IMR-90 (cell line): ENCODE data around the gene FNDC3B. TPM values are rescaled to one million over a fixed set of nuclear protein-coding genes. Genes with fewer than 3 reads are reported as not detected.

Experiments
- ATAC-seq: fragments of 200-7000 bp; cut with Tn5 transposase; 2 replicates; pipeline ENCODE4 v1.9.1; 2020; ENCODE audit warnings: low read depth, mild to moderate bottlenecking, moderate library complexity
- BruUV-seq: library from RNA; stranded (reverse); fragments of 400-500 nt; replicated peaks from 2 replicates; lab custom pipeline; 2021; lab: Mats Ljungman, UMichigan
- CTCF ChIA-PET: fragments of 300-600 bp; formaldehyde crosslinking; extraction: SDS; loops from one replicate; lab custom pipeline; 2021; ENCODE audit warnings: antibody characterized with exemption; lab: Yijun Ruan, JAX
- POLR2A ChIA-PET: fragments of 300-600 bp; sonication (Branson Sonifier 250); formaldehyde crosslinking; loops from one replicate; lab custom pipeline; 2022; ENCODE audit warnings: antibody characterized with exemption; ENCODE audit not compliant: unreplicated experiment; lab: Charles Lee
- DNase-seq: peaks from one replicate; pipeline ENCODE4 v3.0.0; 2013
- H2AFZ ChIP-seq: replicated peaks from 2 replicates; pipeline ENCODE3; 2013; ENCODE audit warnings: low read length, mild to moderate bottlenecking; ENCODE audit not compliant: poor library complexity
- H2AK5ac ChIP-seq: 2 replicates; pipeline ENCODE4 v1.6.1; 2013; ENCODE audit warnings: low read depth, low read length, inconsistent platforms
- H2AK9ac ChIP-seq: replicated peaks from 2 replicates; pipeline ENCODE3; 2013; ENCODE audit warnings: mild to moderate bottlenecking, low read depth, low read length, moderate library complexity; ENCODE audit not compliant: poor library complexity
- H2BK120ac ChIP-seq: 2 replicates; pipeline ENCODE4 v1.6.1; 2013; ENCODE audit warnings: low read depth, low read length, inconsistent platforms
- H2BK15ac ChIP-seq: 3 replicates; pipeline ENCODE4 v1.6.1; 2013; ENCODE audit warnings: low read depth, low read length, inconsistent platforms
- H2BK20ac ChIP-seq: 2 replicates; pipeline ENCODE4 v1.6.1; 2013; ENCODE audit warnings: low read depth, mild to moderate bottlenecking, inconsistent platforms, low read length, moderate library complexity
- H2BK5ac ChIP-seq: 2 replicates; pipeline ENCODE4 v1.6.1; 2013; ENCODE audit warnings: mild to moderate bottlenecking, low read depth, low read length, inconsistent platforms; ENCODE audit not compliant: poor library complexity, severe bottlenecking
- H3K14ac ChIP-seq: replicated peaks from 2 replicates; pipeline ENCODE4 v1.6.1; 2013; ENCODE audit warnings: low read depth, low read length, inconsistent platforms
- H3K18ac ChIP-seq: 2 replicates; pipeline ENCODE4 v1.6.1; 2013; ENCODE audit warnings: low read depth, low read length, control low read depth
- H3K23ac ChIP-seq: 2 replicates; pipeline ENCODE4 v1.6.1; 2013; ENCODE audit warnings: low read depth, low read length, inconsistent platforms
- H3K27ac ChIP-seq: 2 replicates; pipeline ENCODE4 v1.5.1; 2013; ENCODE audit warnings: mild to moderate bottlenecking, control low read depth, low read length; ENCODE audit not compliant: insufficient read depth
- H3K27me3 ChIP-seq: 2 replicates; pipeline ENCODE4 v1.6.1; 2013; ENCODE audit warnings: low read length; ENCODE audit not compliant: control insufficient read depth, insufficient read depth
- H3K36me3 ChIP-seq: 2 replicates; pipeline ENCODE4 v1.6.1; 2013; ENCODE audit warnings: low read length, mixed read lengths; ENCODE audit not compliant: control insufficient read depth, insufficient read depth
- H3K4ac ChIP-seq: 2 replicates; pipeline ENCODE4 v1.6.1; 2013; ENCODE audit warnings: low read depth, low read length, inconsistent platforms
- H3K4me1 ChIP-seq: 2 replicates; pipeline ENCODE4 v1.6.1; 2013; ENCODE audit warnings: low read length, mixed read lengths; ENCODE audit not compliant: control insufficient read depth, insufficient read depth
- H3K4me2 ChIP-seq: 2 replicates; pipeline ENCODE4 v1.6.1; 2013; ENCODE audit warnings: low read depth, mild to moderate bottlenecking, control low read depth, low read length, moderate library complexity
- H3K4me3 ChIP-seq: 2 replicates; pipeline ENCODE4 v1.5.1; 2013; ENCODE audit warnings: low read depth, mild to moderate bottlenecking, control low read depth, low read length, moderate library complexity; ENCODE audit not compliant: insufficient read depth
- H3K56ac ChIP-seq: 2 replicates; pipeline ENCODE4 v1.6.1; 2013; ENCODE audit warnings: low read length, inconsistent platforms; ENCODE audit not compliant: insufficient read depth; ENCODE audit errors: extremely low read depth
- H3K79me1 ChIP-seq, 2 experiments: 2 replicates each; pipeline ENCODE4 v1.6.1; 2013; ENCODE audit warnings: low read length in 2 of 2, inconsistent platforms in 1 of 2, low read depth in 1 of 2
- H3K9ac ChIP-seq: 2 replicates; pipeline ENCODE4 v1.6.1; 2013; ENCODE audit warnings: low read depth, low read length, control low read depth
- H3K9me1 ChIP-seq: 2 replicates; pipeline ENCODE4 v1.6.1; 2013; ENCODE audit warnings: low read length, inconsistent platforms; ENCODE audit not compliant: insufficient read depth
- H3K9me3 ChIP-seq: 2 replicates; pipeline ENCODE4 v1.6.1; 2013; ENCODE audit warnings: low read length; ENCODE audit not compliant: control insufficient read depth, insufficient read depth
- H4K20me1 ChIP-seq: 2 replicates; pipeline ENCODE4 v1.6.1; 2013; ENCODE audit warnings: low read length, inconsistent platforms; ENCODE audit not compliant: insufficient read depth
- H4K5ac ChIP-seq: 2 replicates; pipeline ENCODE4 v1.6.1; 2013; ENCODE audit warnings: mild to moderate bottlenecking, low read depth, low read length, control low read depth
- H4K8ac ChIP-seq, 2 experiments: 2 replicates each; pipeline ENCODE4 v1.6.1; 2013; ENCODE audit warnings: low read depth in 2 of 2, low read length in 2 of 2, control low read depth in 1 of 2, inconsistent platforms in 1 of 2
- H4K91ac ChIP-seq: 2 replicates; pipeline ENCODE4 v1.6.1; 2013; ENCODE audit warnings: low read depth, low read length, inconsistent platforms; ENCODE audit not compliant: insufficient read depth
- BHLHE40 ChIP-seq: fragments of 150-350 bp; IDR thresholded peaks from 2 replicates; pipeline ENCODE4 v1.6.1; 2016; ENCODE audit warnings: mild to moderate bottlenecking, low read depth, low read length
- CEBPB ChIP-seq: IDR thresholded peaks from 2 replicates; pipeline ENCODE4 v1.6.1; 2012; ENCODE audit warnings: low read depth, low read length, improper control_type of control experiment
- CHD1 ChIP-seq: IDR thresholded peaks from 2 replicates; pipeline ENCODE4 v1.6.1; 2012; ENCODE audit warnings: low read depth, low read length, improper control_type of control experiment
- FOS ChIP-seq: fragments of 150-350 bp; IDR thresholded peaks from 2 replicates; pipeline ENCODE4 v1.6.1; 2016; ENCODE audit warnings: low read depth, low read length
- MAFK ChIP-seq: IDR thresholded peaks from 2 replicates; pipeline ENCODE4 v1.6.1; 2012; ENCODE audit warnings: low read depth, low read length, improper control_type of control experiment
- MAZ ChIP-seq: IDR thresholded peaks from 2 replicates; pipeline ENCODE4 v1.6.1; 2012; ENCODE audit warnings: low read depth, mild to moderate bottlenecking, low read length, improper control_type of control experiment, moderate library complexity, borderline replicate concordance
- MXI1 ChIP-seq: IDR thresholded peaks from 2 replicates; pipeline ENCODE4 v1.6.1; 2012; ENCODE audit warnings: low read depth, mild to moderate bottlenecking, low read length, moderate library complexity, borderline replicate concordance
- NFE2L2 ChIP-seq: fragments of 150-350 bp; IDR thresholded peaks from 2 replicates; pipeline ENCODE4 v1.6.1; 2016; ENCODE audit warnings: low read depth, mild to moderate bottlenecking, low read length
- POLR2A ChIP-seq: IDR thresholded peaks from 2 replicates; pipeline ENCODE4 v1.6.1; 2012; ENCODE audit warnings: mild to moderate bottlenecking, low read depth, low read length
- RAD21 ChIP-seq: IDR thresholded peaks from 2 replicates; pipeline ENCODE4 v1.6.1; 2012; ENCODE audit warnings: low read length, improper control_type of control experiment
- RFX5 ChIP-seq: IDR thresholded peaks from 2 replicates; pipeline ENCODE4 v1.8.0; 2012; ENCODE audit warnings: low read depth, mild to moderate bottlenecking, low read length, moderate library complexity
- WGBS, 2 experiments: methylation state at CpG; one replicate each; pipeline versions ENCODE4 v1.1.5 to v1.1.7; 2013; ENCODE audit warnings: missing lambda C conversion rate in 2 of 2; ENCODE audit not compliant: insufficient read length in 1 of 2; ENCODE audit errors: extremely low coverage in 2 of 2; 5-methylcytosine and 5-hydroxymethylcytosine counted together
- dilution Hi-C: fragments of 300-500 bp; cut with HindIII; formaldehyde crosslinking; loops from one replicate; pipeline ENCODE4 v1.14.3; 2018; ENCODE audit warnings: low sequenced_read_pairs; ENCODE audit not compliant: unreplicated experiment
- in situ Hi-C: fragments of 300-500 bp; cut with MboI; formaldehyde crosslinking; loops from 3 replicates; pipeline ENCODE4 v1.14.3; 2019; ENCODE audit warnings: low sequenced_read_pairs, inconsistent platforms, mixed read lengths
- intact Hi-C: fragments of 100-400 bp; cut with micrococcal nuclease; formaldehyde crosslinking; loops from 2 replicates; pipeline ENCODE4 v1.10.0; 2022
- polyA plus RNA-seq, 3 experiments: library from polyadenylated mRNA; depleted of rRNA; stranded (reverse); fragments of >200 nt; gene quantifications; 2 replicates each; pipeline ENCODE4 v1.2.3, GENCODE V29; 2012; ENCODE audit warnings: low replicate concordance in 1 of 3
- total RNA-seq: library from RNA; depleted of rRNA; stranded (reverse); fragments of >200 nt; gene quantifications from 2 replicates; pipeline ENCODE4 v1.2.3, GENCODE V29; 2012
- TF ChIP-seq, protein P1 (sequence below): conservative IDR thresholded peaks from 2 replicates; pipeline ENCODE4 v1.5.1; 2012; ENCODE audit warnings: mild to moderate bottlenecking, low read depth, low read length, improper control_type of control experiment
- TF ChIP-seq, protein P2 (sequence below): fragments of 150-350 bp; IDR thresholded peaks from 2 replicates; pipeline ENCODE4 v1.6.1; 2017; ENCODE audit warnings: mild to moderate bottlenecking, antibody characterized with exemption, low read length, low read depth

The FNDC3B gene
- total and polyA plus RNA-seq, 2 of the 4 experiments (the other 2 are of a cell fraction): 23.9 to 150 TPM

DNA sequence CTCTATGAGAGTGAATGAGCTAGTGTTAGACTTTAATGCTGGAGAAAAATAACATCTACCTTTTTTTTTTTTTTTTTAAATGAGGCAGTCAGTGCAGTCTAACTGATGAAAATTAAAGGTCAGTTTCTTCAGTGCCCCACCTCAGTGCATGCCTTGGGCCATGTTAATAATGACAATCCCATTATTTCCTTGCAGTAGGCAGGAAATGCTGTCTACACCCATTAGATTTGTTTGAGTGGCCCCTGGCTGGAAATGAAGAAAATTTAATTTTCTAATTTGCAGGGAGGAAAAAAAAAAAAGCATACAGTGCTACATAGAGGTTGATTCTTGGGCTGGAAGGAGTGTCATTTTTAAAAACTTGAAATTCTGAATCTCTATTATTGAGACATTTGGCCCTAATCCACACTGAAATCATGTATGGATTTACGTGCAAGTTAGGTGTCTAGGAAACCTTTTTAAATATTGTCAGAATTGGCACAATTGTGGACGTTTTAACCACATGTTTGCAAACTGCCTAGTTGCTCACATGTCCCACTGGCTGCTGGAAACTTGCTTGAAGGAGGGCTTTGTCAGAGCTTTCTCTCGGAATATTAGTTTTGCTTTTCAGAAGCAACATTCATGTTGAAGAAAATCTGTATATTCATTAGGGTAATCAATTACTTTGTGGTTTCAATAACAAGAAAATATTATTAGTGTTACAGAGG, 18.4 kb downstream of the FNDC3B start:
- WGBS, 2 experiments: no CpG with 5 or more reads among the region's 3 CpGs
- H3K14ac ChIP-seq: no peak overlapping the region; the same call in 1 of the 2 replicates
- no peaks in the 10 kb centered on the region for H3K27me3 ChIP-seq
- H4K91ac ChIP-seq: no peak overlapping the region
- H3K4me2 ChIP-seq: no peak overlapping the region
- ChIA-PET POLR2A (no interaction called here), CTCF (interaction anchor here (0.6 kb wide), 2 partner anchors 17 to 75 kb away, joined by 4 to 6 read pairs; no protein-coding TSS in a partner anchor)
- no peak overlapping the region for H2BK120ac ChIP-seq
- no peak overlapping the region for H2BK20ac ChIP-seq
- H3K79me1 ChIP-seq: peaks cover 14 to 81% of the 10 kb centered on the region in 2 experiments
- no peak overlapping the region for H2BK5ac ChIP-seq
- no peak overlapping the region for H3K4ac ChIP-seq
- H2BK15ac ChIP-seq: no peak overlapping the region
- H4K5ac ChIP-seq: no peak overlapping the region
- H3K27ac ChIP-seq: no peak overlapping the region
- TF ChIP-seq, protein P1, sequence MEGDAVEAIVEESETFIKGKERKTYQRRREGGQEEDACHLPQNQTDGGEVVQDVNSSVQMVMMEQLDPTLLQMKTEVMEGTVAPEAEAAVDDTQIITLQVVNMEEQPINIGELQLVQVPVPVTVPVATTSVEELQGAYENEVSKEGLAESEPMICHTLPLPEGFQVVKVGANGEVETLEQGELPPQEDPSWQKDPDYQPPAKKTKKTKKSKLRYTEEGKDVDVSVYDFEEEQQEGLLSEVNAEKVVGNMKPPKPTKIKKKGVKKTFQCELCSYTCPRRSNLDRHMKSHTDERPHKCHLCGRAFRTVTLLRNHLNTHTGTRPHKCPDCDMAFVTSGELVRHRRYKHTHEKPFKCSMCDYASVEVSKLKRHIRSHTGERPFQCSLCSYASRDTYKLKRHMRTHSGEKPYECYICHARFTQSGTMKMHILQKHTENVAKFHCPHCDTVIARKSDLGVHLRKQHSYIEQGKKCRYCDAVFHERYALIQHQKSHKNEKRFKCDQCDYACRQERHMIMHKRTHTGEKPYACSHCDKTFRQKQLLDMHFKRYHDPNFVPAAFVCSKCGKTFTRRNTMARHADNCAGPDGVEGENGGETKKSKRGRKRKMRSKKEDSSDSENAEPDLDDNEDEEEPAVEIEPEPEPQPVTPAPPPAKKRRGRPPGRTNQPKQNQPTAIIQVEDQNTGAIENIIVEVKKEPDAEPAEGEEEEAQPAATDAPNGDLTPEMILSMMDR: no peak
- TF ChIP-seq CHD1: no peak
- TF ChIP-seq CEBPB: no peak
- TF ChIP-seq FOS: no peak
- TF ChIP-seq NFE2L2: no peak
- TF ChIP-seq RFX5: no peak
- no peak for TF ChIP-seq RAD21
- TF ChIP-seq, protein P2, sequence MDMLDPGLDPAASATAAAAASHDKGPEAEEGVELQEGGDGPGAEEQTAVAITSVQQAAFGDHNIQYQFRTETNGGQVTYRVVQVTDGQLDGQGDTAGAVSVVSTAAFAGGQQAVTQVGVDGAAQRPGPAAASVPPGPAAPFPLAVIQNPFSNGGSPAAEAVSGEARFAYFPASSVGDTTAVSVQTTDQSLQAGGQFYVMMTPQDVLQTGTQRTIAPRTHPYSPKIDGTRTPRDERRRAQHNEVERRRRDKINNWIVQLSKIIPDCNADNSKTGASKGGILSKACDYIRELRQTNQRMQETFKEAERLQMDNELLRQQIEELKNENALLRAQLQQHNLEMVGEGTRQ: no peak
- no peak for TF ChIP-seq BHLHE40
- TF ChIP-seq MAZ: no peak
- TF ChIP-seq POLR2A: no peak
- TF ChIP-seq MXI1: no peak
- no peak for TF ChIP-seq MAFK
- dilution Hi-C loops (no loop called here), intact Hi-C loops (no loop called here), in situ Hi-C loops (no loop called here)
- peaks cover 13% of the 10 kb centered on the region for H3K4me1 ChIP-seq
- H4K8ac ChIP-seq: no peak overlapping the region
- peaks cover 23% of the 10 kb centered on the region for H3K9me1 ChIP-seq
- H2AK9ac ChIP-seq: no peak overlapping the region
- H3K18ac ChIP-seq: no peak overlapping the region
- ATAC-seq (no peak), DNase-seq (no peak)
- H3K23ac ChIP-seq: no peak overlapping the region
- no peaks in the 10 kb centered on the region for H3K9me3 ChIP-seq
- H4K20me1 ChIP-seq: peaks cover 90% of the 10 kb centered on the region
- H3K9ac ChIP-seq: no peak overlapping the region
- H2AFZ ChIP-seq: no peak overlapping the region
- no TSS peak for BruUV-seq
- H3K56ac ChIP-seq: no peak overlapping the region
- peaks cover 13% of the 10 kb centered on the region for H3K36me3 ChIP-seq
- no peak overlapping the region for H3K4me3 ChIP-seq
- H2AK5ac ChIP-seq: no peak overlapping the region
